NB4 (cell line): ENCODE results near the gene C1RL.

Experiments
- DNase-seq: peaks from one replicate; pipeline ENCODE4 v3.0.0; 2010; ENCODE audit warnings: low read depth
- H3K4me3 ChIP-seq: one replicate; pipeline ENCODE4 v1.5.1; 2011; ENCODE audit warnings: mild to moderate bottlenecking, low read depth, low read length, moderate library complexity
- MAX ChIP-seq: IDR thresholded peaks from 2 replicates; pipeline ENCODE4 v1.6.1; 2011; ENCODE audit warnings: low read depth, low read length
- MYC ChIP-seq: IDR thresholded peaks from 2 replicates; pipeline ENCODE4 v1.6.1; 2011; ENCODE audit warnings: low read depth, low read length
- POLR2A ChIP-seq: IDR thresholded peaks from 2 replicates; pipeline ENCODE4 v1.6.1; 2011; ENCODE audit warnings: mild to moderate bottlenecking; ENCODE audit not compliant: insufficient read length; ENCODE audit errors: extremely low read depth
- TF ChIP-seq, protein P1 (sequence below): IDR thresholded peaks from one replicate; pipeline ENCODE4 v1.5.1; 2012; ENCODE audit warnings: low read depth, low read length

The C1RL gene

GRCh38 chr12:7079826-7080125 lies 29.2 kb downstream of the C1RL start:
- H3K4me3 ChIP-seq = no peak overlapping the region
- TF ChIP-seq POLR2A = no peak
- TF ChIP-seq, protein P1, sequence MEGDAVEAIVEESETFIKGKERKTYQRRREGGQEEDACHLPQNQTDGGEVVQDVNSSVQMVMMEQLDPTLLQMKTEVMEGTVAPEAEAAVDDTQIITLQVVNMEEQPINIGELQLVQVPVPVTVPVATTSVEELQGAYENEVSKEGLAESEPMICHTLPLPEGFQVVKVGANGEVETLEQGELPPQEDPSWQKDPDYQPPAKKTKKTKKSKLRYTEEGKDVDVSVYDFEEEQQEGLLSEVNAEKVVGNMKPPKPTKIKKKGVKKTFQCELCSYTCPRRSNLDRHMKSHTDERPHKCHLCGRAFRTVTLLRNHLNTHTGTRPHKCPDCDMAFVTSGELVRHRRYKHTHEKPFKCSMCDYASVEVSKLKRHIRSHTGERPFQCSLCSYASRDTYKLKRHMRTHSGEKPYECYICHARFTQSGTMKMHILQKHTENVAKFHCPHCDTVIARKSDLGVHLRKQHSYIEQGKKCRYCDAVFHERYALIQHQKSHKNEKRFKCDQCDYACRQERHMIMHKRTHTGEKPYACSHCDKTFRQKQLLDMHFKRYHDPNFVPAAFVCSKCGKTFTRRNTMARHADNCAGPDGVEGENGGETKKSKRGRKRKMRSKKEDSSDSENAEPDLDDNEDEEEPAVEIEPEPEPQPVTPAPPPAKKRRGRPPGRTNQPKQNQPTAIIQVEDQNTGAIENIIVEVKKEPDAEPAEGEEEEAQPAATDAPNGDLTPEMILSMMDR = no peak
- no peak for TF ChIP-seq MAX
- no peak for TF ChIP-seq MYC
- no peak for DNase-seq

- no peak overlapping the region for H3K4me3 ChIP-seq
- TF ChIP-seq POLR2A = no peak
- no peak for DNase-seq
These were observed 30.9 kb downstream of the C1RL start for GRCh38 chr12:7078163-7078562.

GRCh38 chr12:7076493-7076892 lies 32.5 kb downstream of the C1RL start:
- TF ChIP-seq POLR2A = no peak
- TF ChIP-seq, protein P1 = no peak
- TF ChIP-seq MYC = no peak
- no peak for TF ChIP-seq MAX
- DNase-seq = no peak

GRCh38 chr12:7075939-7076338 lies 33.1 kb downstream of the C1RL start:
- H3K4me3 ChIP-seq = no peak overlapping the region
- TF ChIP-seq, protein P1 = no peak
- no peak for TF ChIP-seq MYC
- TF ChIP-seq POLR2A = no peak
- no peak for TF ChIP-seq MAX
- DNase-seq = no peak

More at GRCh38 chr12:7076493-7076892, 32.5 kb downstream of the C1RL start:
- no peak overlapping the region for H3K4me3 ChIP-seq

DNA sequence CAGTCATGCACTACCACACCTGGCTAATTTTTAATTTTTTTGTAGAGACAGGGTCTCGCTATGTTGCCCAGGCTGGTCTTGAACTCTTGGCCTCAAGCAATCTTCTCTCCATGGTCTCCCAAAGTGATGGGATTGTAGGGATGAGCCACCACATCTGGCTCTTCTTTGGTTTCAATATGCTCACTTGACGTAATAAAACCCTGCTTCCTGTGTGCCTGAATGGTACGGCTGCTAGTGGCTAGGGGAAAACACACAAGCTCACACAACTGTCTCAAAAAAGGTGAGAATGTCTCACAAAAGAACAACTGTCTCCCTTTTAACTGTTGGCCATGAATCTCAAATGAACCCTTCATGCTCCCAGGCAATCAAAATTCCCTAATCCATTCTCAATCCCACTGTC lies 33.5 kb downstream of the C1RL start:
- no peak for TF ChIP-seq POLR2A
- TF ChIP-seq MAX = no peak
- no peak for TF ChIP-seq MYC
- TF ChIP-seq, protein P1 = no peak
- no peak for DNase-seq
- no peak overlapping the region for H3K4me3 ChIP-seq

DNA sequence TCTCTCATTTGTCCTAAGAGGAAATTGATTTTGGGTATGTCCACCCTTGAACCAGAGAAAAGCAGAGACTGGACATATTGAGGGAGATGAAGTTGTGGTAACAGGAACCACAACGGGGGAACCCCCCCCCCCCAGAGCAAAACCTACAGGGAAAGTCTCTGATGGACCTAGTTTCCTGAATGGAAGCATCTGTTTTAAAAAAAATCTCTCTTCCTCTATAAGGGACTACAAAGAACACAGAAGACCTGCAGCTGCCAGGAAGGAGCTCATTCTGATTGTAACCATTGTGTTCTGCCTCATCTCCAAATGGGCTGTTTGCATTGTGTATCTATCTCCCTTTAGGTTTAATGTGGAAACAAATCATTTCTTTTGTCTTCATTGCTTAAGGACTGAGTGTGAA lies 35.1 kb downstream of the C1RL start:
- no peak for DNase-seq
- H3K4me3 ChIP-seq = no peak overlapping the region
- TF ChIP-seq MYC (no peak), MAX (no peak), POLR2A (no peak)
- TF ChIP-seq, protein P1 = no peak
